SU-DHL-6 (cell line): ENCODE measurements around the gene SVIL.

Experiments
- CTCF ChIP-seq: fragments of 200-600 bp; sonication (generic); IDR thresholded peaks from one replicate; pipeline ENCODE4 v1.5.1; 2017; ENCODE audit warnings: antibody characterized with exemption, mild to moderate bottlenecking, low read length, moderate library complexity; ENCODE audit not compliant: insufficient read depth, poor library complexity, severe bottlenecking
- EZH2phosphoT487 ChIP-seq: fragments of 200-600 bp; sonication (generic), shearing (Covaris generic); conservative IDR thresholded peaks from 2 replicates; pipeline ENCODE4 v1.6.1; 2018; ENCODE audit warnings: mild to moderate bottlenecking, antibody characterized with exemption, low read length, moderate library complexity, mixed read lengths

GRCh38 chr10:29668628-29669027, 33.9 kb upstream of the SVIL start:
- TF ChIP-seq CTCF (no peak), EZH2phosphoT487 (no peak)
